ENCODE results near the gene CYP3A7. TPM values are rescaled to one million over a fixed set of nuclear protein-coding genes. Genes with fewer than 3 reads are reported as not detected.
"Not testable (repeated sequence)": the region's sequence is repeated elsewhere in the genome, so short reads cannot be mapped to it uniquely, and the experiment has no call there.

Gene CYP3A7
- total and polyA plus RNA-seq, 3 experiments from 2014 or later, result not detected

DNA sequence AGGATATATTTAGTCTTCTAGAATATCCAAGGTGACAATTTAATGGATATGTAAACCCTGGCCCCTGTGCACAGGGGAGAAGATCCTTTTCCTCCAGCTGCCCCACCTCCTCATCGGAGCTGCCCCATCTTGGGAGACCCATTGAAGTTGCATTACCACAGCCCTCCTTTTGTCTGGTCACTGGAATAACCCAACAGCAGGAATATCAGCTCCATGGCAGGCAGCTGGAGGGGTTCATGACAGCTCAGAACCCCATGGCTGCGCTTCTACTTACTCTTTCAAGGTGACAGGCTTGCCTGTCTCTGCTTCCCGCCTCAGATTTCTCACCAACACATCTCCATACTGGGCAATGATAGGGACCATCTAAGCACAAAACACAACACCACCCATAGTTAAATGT, 34.5 kb upstream of the CYP3A7 start:
- H3K36me3 ChIP-seq (ENCODE audit: insufficient read depth, low read length); H3K27ac ChIP-seq (ENCODE audit: low read depth, low read length); CTCF ChIA-PET; H3K4me3 Mint-ChIP-seq; H3K4me3 ChIP-seq (ENCODE audit: low read length); H3K9me3 Mint-ChIP-seq; H3K27ac Mint-ChIP-seq; H3K9me3 ChIP-seq (ENCODE audit: low read length); POLR2A ChIA-PET; H3K4me1 Mint-ChIP-seq; H3K27me3 ChIP-seq (ENCODE audit: insufficient read depth, low read length, poor library complexity, severe bottlenecking); DNase-seq; H3K36me3 Mint-ChIP-seq; H3K4me1 ChIP-seq (ENCODE audit: insufficient read depth, low read length): not testable (repeated sequence)
- H3K27me3 Mint-ChIP-seq, result peaks cover 26 to 55% of the 10 kb centered on the region in 2 donors

DNA sequence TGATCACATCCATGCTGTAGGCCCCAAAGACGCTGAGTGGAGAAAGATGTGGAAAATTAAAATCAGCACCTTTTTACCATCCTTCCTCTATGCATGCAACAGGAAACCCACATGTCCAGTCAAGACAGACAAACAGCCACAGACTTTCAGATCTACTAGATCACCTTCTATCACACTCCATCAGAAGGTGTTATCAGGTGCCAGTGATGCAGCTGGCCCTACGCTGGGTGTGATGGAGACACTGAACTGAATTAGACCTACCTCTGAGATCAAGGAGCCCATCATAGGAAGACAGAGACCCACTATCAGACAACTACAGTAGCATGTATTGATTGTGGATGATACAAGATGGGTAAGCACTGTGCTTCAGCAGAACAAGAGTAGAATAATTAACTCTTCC, 33.5 kb upstream of the CYP3A7 start:
- no peak overlapping the region for H3K4me3 ChIP-seq (ENCODE audit: low read length)
- Mint-ChIP-seq H3K36me3 (no peaks in the 10 kb centered on the region), H3K27ac (no peak overlapping the region), H3K4me3 (no peak overlapping the region), H3K9me3 (no peaks in the 10 kb centered on the region), H3K27me3 (peaks cover 23 to 51% of the 10 kb centered on the region in 2 donors), H3K4me1 (peaks cover 0 to 6% (median 4%) of the 10 kb centered on the region in 3 donors)
- no peak overlapping the region for H3K27ac ChIP-seq (ENCODE audit: low read depth, low read length)
- H3K9me3 ChIP-seq (ENCODE audit: low read length), result no peaks in the 10 kb centered on the region
- H3K27me3 ChIP-seq (ENCODE audit: insufficient read depth, low read length, poor library complexity, severe bottlenecking), result peaks cover 5% of the 10 kb centered on the region
- ChIA-PET POLR2A (no interaction called here), CTCF (no interaction called here)
- no peak for DNase-seq
- no peaks in the 10 kb centered on the region for H3K36me3 ChIP-seq (ENCODE audit: insufficient read depth, low read length)
- H3K4me1 ChIP-seq (ENCODE audit: insufficient read depth, low read length), result no peaks in the 10 kb centered on the region

DNA sequence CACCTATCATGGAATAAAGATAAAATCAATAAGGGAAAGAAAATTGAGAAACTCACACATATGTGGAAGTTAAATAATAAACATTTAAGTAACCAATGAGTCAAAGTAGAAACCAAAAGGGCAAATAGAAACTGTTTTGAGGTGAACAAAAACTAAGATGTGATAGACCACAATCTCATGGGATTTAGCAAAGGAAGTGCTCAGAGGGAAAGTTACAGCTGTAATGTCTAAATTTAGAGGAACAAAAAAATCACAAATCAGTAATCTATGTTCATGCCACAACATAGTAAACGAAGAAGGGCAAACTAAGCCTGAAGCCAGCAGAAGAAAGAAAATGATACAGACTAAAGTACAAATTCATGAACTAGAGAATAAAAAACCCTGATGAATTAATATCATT, 32.7 kb upstream of the CYP3A7 start:
- Histone ChIP-seq H3K4me3 (ENCODE audit: low read length) (no peak overlapping the region), H3K4me1 (ENCODE audit: insufficient read depth, low read length) (no peaks in the 10 kb centered on the region), H3K9me3 (ENCODE audit: low read length) (no peaks in the 10 kb centered on the region), H3K27me3 (ENCODE audit: insufficient read depth, low read length, poor library complexity, severe bottlenecking) (peaks cover 5% of the 10 kb centered on the region), H3K27ac (ENCODE audit: low read depth, low read length) (no peak overlapping the region), H3K36me3 (ENCODE audit: insufficient read depth, low read length) (no peaks in the 10 kb centered on the region)
- ChIA-PET CTCF (no interaction called here), POLR2A (no interaction called here)
- Mint-ChIP-seq H3K9me3 (no peaks in the 10 kb centered on the region), H3K4me3 (no peak overlapping the region), H3K36me3 (no peaks in the 10 kb centered on the region), H3K4me1 (peaks cover 0 to 6% (median 4%) of the 10 kb centered on the region in 3 donors), H3K27ac (no peak overlapping the region), H3K27me3 (peaks cover 20 to 47% of the 10 kb centered on the region in 2 donors)
- DNase-seq, result no peak

DNA sequence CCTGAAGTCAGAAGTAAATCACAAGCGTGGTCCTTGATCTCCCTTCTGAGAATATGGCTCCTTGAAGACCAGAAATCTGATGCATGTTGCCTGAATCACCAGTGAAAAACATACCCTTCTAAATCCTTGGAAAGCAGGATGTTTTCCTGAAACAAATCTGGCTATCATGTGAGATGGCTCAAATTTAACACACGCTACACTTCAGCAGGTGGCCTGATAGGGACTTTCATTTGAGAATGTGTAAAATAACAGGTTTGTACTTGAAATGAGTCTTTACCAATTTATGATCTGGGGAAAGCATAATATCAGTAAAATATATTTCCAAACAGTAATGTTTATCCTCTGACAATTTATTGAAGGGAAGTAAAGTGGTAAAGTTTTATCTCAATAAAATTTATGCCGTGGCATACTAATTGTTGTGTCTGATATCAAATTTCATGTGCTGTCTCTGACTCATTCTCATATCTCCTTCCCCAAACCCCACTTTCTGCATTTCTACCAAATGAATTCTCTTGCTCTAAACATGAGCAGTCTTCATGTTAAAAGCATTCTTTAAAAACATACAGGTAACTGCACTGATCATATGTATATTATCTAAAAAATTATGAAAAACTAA, 31.6 kb upstream of the CYP3A7 start:
- no peak overlapping the region for H3K4me3 Mint-ChIP-seq
- H3K4me3 ChIP-seq (ENCODE audit: low read length), result no peak overlapping the region
- H3K27me3 ChIP-seq (ENCODE audit: insufficient read depth, low read length, poor library complexity, severe bottlenecking), result peaks cover 5% of the 10 kb centered on the region
- ChIA-PET POLR2A (no interaction called here), CTCF (no interaction called here)
- H3K36me3 Mint-ChIP-seq, result no peaks in the 10 kb centered on the region
- no peak overlapping the region for H3K27ac Mint-ChIP-seq
- no peaks in the 10 kb centered on the region for H3K9me3 Mint-ChIP-seq
- H3K27me3 Mint-ChIP-seq, result peaks cover 13 to 36% of the 10 kb centered on the region in 2 donors
- no peak for DNase-seq
- peaks cover 0 to 6% (median 4%) of the 10 kb centered on the region in 3 donors for H3K4me1 Mint-ChIP-seq
- no peaks in the 10 kb centered on the region for H3K9me3 ChIP-seq (ENCODE audit: low read length)
- H3K36me3 ChIP-seq (ENCODE audit: insufficient read depth, low read length), result no peaks in the 10 kb centered on the region
- H3K27ac ChIP-seq (ENCODE audit: low read depth, low read length), result no peak overlapping the region
- H3K4me1 ChIP-seq (ENCODE audit: insufficient read depth, low read length), result no peaks in the 10 kb centered on the region

DNA sequence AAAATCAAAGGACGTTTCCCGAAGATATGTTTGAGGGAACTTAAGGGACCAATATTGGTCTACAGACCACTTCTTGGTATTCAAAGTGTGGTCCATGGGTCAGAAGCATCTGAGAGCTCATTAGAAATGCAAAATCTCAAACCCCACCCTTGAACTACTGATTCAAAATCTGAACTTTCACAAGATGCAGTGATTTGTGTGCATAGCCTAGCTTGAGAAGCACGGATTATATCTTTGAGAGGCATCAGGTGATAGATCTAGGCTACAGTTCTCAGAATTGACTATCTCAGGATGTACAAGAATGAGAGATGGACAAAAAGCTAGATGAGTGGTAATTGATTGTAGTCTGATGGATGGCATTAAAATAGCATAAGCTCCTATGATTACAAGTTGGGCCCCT, 29.5 kb upstream of the CYP3A7 start:
- Histone ChIP-seq H3K36me3 (ENCODE audit: insufficient read depth, low read length) (no peaks in the 10 kb centered on the region), H3K4me3 (ENCODE audit: low read length) (no peak overlapping the region), H3K27me3 (ENCODE audit: insufficient read depth, low read length, poor library complexity, severe bottlenecking) (no peaks in the 10 kb centered on the region), H3K4me1 (ENCODE audit: insufficient read depth, low read length) (no peaks in the 10 kb centered on the region), H3K27ac (ENCODE audit: low read depth, low read length) (no peak overlapping the region), H3K9me3 (ENCODE audit: low read length) (no peaks in the 10 kb centered on the region)
- ChIA-PET CTCF (no interaction called here), POLR2A (no interaction called here)
- peaks cover 4 to 17% of the 10 kb centered on the region in 2 donors for H3K27me3 Mint-ChIP-seq
- no peak overlapping the region for H3K4me3 Mint-ChIP-seq
- H3K4me1 Mint-ChIP-seq, result peaks cover 0 to 6% (median 4%) of the 10 kb centered on the region in 3 donors
- no peaks in the 10 kb centered on the region for H3K36me3 Mint-ChIP-seq
- DNase-seq, result no peak
- no peaks in the 10 kb centered on the region for H3K9me3 Mint-ChIP-seq
- H3K27ac Mint-ChIP-seq, result no peak overlapping the region

DNA sequence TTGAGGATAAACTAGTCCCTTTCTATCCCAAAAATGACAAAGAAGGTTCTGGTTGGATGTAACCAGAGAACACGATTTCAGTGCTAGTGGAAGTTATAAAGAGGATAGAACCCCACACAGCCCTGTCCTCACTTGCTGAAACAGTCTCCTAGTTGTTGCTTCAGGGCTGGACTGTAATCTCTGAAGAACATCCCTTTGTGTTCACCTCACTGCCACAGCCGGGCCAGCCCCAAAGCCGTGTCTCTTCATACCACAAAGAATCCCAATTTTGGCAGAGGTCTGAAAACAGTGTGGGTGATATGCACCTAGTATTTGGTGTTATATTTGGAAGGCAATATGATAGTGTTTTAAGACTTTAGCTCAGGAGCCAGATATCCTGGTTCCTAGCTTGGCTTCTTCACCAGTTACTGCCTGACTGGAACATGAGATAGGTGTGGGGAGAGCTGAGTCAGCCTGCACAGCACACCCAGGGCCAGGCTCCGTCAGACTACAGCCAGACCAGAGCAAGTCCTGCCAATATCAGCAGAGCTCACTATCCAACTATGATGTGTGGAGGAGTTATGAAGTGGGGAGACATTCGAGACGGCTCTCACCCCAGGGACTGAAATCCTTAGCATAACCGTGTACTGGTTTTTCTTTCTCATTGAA, 27.8 kb upstream of the CYP3A7 start:
- no peaks in the 10 kb centered on the region for H3K4me1 ChIP-seq (ENCODE audit: insufficient read depth, low read length)
- Mint-ChIP-seq H3K27me3 (peaks cover 0 to 7% of the 10 kb centered on the region in 2 donors), H3K36me3 (peaks cover 0 to 2% (median 0%) of the 10 kb centered on the region in 3 donors), H3K4me3 (no peak overlapping the region), H3K4me1 (peaks cover 0 to 4% (median 0%) of the 10 kb centered on the region in 3 donors), H3K9me3 (no peaks in the 10 kb centered on the region), H3K27ac (no peak overlapping the region)
- no peaks in the 10 kb centered on the region for H3K36me3 ChIP-seq (ENCODE audit: insufficient read depth, low read length)
- ChIA-PET CTCF (no interaction called here), POLR2A (no interaction called here)
- no peak for DNase-seq
- no peak overlapping the region for H3K27ac ChIP-seq (ENCODE audit: low read depth, low read length)
- H3K4me3 ChIP-seq (ENCODE audit: low read length), result no peak overlapping the region
- H3K27me3 ChIP-seq (ENCODE audit: insufficient read depth, low read length, poor library complexity, severe bottlenecking), result no peaks in the 10 kb centered on the region
- no peaks in the 10 kb centered on the region for H3K9me3 ChIP-seq (ENCODE audit: low read length)

DNA sequence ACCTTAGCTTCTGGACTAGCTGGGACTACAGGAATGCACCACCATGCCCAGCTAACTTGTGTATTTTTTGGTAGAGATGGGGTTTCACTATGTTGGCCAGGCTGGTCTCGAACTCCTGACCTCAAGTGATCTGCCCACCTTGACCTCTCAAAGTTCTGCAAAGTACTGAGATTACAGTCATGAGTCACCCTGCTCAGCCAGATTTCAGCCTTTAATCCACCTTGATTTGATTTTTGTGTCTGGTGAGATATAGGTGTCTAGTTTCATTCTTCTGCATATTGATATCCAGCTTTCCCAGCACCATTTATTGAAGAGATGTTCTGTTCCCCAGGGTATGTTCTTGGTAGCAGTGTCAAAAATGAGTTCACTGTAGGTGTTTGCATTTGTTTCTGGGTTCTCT, 20.1 kb upstream of the CYP3A7 start:
- Mint-ChIP-seq H3K4me3 (no peak overlapping the region), H3K4me1 (no peaks in the 10 kb centered on the region), H3K9me3 (no peaks in the 10 kb centered on the region), H3K27ac (peak overlapping the region in 1 of 8 donors; percentile 18), H3K27me3 (peaks cover 4 to 16% of the 10 kb centered on the region in 2 donors), H3K36me3 (peaks cover 0 to 3% (median 2%) of the 10 kb centered on the region in 3 donors)
- Histone ChIP-seq H3K27ac (ENCODE audit: low read depth, low read length) (no peak overlapping the region), H3K4me1 (ENCODE audit: insufficient read depth, low read length) (no peaks in the 10 kb centered on the region), H3K27me3 (ENCODE audit: insufficient read depth, low read length, poor library complexity, severe bottlenecking) (no peaks in the 10 kb centered on the region), H3K36me3 (ENCODE audit: insufficient read depth, low read length) (no peaks in the 10 kb centered on the region), H3K4me3 (ENCODE audit: low read length) (no peak overlapping the region), H3K9me3 (ENCODE audit: low read length) (no peaks in the 10 kb centered on the region)
- CTCF ChIA-PET, result no interaction called here
- DNase-seq, result no peak
- POLR2A ChIA-PET, result no interaction called here

DNA sequence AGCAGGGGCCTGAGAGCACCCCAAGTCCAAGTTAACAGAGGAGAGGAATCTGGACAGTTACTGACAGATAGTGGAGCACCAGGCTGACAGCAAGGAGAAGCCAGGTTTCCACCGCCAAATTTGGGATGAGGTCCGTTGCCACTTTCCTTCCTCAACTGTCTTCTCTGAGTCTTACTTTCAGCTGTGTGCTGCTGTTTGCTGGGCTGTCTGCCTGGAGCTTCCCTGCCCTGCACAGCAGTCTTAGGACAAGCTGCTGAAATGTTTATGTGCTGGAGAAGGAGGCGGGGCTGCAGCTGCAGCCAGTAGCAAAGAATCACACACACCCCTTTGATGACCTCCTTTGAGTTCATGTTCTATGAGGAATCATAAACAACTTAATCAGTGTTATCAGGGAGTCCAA, 17.4 kb upstream of the CYP3A7 start:
- DNase-seq, result no peak
- Histone ChIP-seq H3K27ac (ENCODE audit: low read depth, low read length) (no peak overlapping the region), H3K9me3 (ENCODE audit: low read length) (no peaks in the 10 kb centered on the region), H3K27me3 (ENCODE audit: insufficient read depth, low read length, poor library complexity, severe bottlenecking) (no peaks in the 10 kb centered on the region), H3K4me3 (ENCODE audit: low read length) (no peak overlapping the region), H3K4me1 (ENCODE audit: insufficient read depth, low read length) (no peaks in the 10 kb centered on the region), H3K36me3 (ENCODE audit: insufficient read depth, low read length) (no peaks in the 10 kb centered on the region)
- Mint-ChIP-seq H3K9me3 (no peaks in the 10 kb centered on the region), H3K4me1 (no peaks in the 10 kb centered on the region), H3K36me3 (peaks cover 0 to 3% (median 0%) of the 10 kb centered on the region in 3 donors), H3K27ac (no peak overlapping the region), H3K4me3 (no peak overlapping the region), H3K27me3 (peaks cover 6 to 22% of the 10 kb centered on the region in 2 donors)
- POLR2A ChIA-PET, result no interaction called here
- CTCF ChIA-PET, result no interaction called here

Data from CD8-positive, alpha-beta memory T cell (primary cell).